ENCODE results near the gene IHH.
A peak's percentile ranks its signal among the peaks of the same experiment; 100 is the strongest.

Gene IHH

GRCh38 chr2:219078951-219079350 is 18.2 kb upstream of the IHH start:
- Histone ChIP-seq H3K27me3 (ENCODE audit: control insufficient read depth, insufficient read depth, low read length) (no peaks in the 10 kb centered on the region), H3K79me2 (no peaks in the 10 kb centered on the region), H3K9ac (no peak overlapping the region), H3K4me1 (no peaks in the 10 kb centered on the region), H3K4me3 (ENCODE audit: low read depth, low read length) (no peak overlapping the region), H2AFZ (no peak overlapping the region), H3K4me2 (ENCODE audit: low read length) (no peak overlapping the region), H3K36me3 (ENCODE audit: control insufficient read depth, insufficient read depth, low read length) (no peaks in the 10 kb centered on the region), H3K9me3 (ENCODE audit: control insufficient read depth, low read length) (no peaks in the 10 kb centered on the region), H3K27ac (no peak overlapping the region)
- no peak for TF ChIP-seq CTCF (IDR thresholded peaks at IDR 0.05)

DNA sequence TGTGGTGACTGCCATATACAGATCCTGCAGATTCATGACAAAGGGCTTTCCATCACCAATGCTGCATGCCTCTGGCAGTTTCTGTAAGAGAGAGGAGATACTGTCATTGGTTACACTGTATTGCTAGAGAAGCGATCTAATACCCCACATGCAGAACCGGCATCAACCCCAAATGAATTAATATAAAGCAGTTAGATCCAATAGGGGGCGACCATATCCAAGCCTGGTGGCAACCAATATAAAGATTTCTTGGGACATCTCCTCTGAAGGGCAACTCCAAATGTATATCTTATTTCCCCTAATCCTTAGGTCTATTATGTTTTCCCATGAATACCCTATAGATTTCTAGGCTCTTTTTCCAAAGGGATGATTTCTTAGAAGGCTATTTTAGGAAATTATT is 17.4 kb upstream of the IHH start:
- H3K27me3 ChIP-seq (ENCODE audit: control insufficient read depth, insufficient read depth, low read length), result no peaks in the 10 kb centered on the region
- no peak for TF ChIP-seq CTCF (IDR thresholded peaks at IDR 0.05)
- no peak overlapping the region for H3K9ac ChIP-seq
- H3K27ac ChIP-seq, result no peak overlapping the region
- no peaks in the 10 kb centered on the region for H3K4me1 ChIP-seq
- H3K4me2 ChIP-seq (ENCODE audit: low read length), result no peak overlapping the region
- H3K79me2 ChIP-seq, result no peaks in the 10 kb centered on the region
- no peak overlapping the region for H2AFZ ChIP-seq
- H3K36me3 ChIP-seq (ENCODE audit: control insufficient read depth, insufficient read depth, low read length), result no peaks in the 10 kb centered on the region
- no peaks in the 10 kb centered on the region for H3K9me3 ChIP-seq (ENCODE audit: control insufficient read depth, low read length)
- H3K4me3 ChIP-seq (ENCODE audit: low read depth, low read length), result no peak overlapping the region

GRCh38 chr2:219076253-219076652 is 15.5 kb upstream of the IHH start:
- Histone ChIP-seq H3K4me1 (no peaks in the 10 kb centered on the region), H3K9ac (no peak overlapping the region), H3K4me2 (ENCODE audit: low read length) (no peak overlapping the region), H3K27me3 (ENCODE audit: control insufficient read depth, insufficient read depth, low read length) (no peaks in the 10 kb centered on the region), H3K79me2 (no peaks in the 10 kb centered on the region), H3K9me3 (ENCODE audit: control insufficient read depth, low read length) (no peaks in the 10 kb centered on the region), H3K36me3 (ENCODE audit: control insufficient read depth, insufficient read depth, low read length) (no peaks in the 10 kb centered on the region), H2AFZ (no peak overlapping the region), H3K4me3 (ENCODE audit: low read depth, low read length) (no peak overlapping the region), H3K27ac (no peak overlapping the region)
- no peak for TF ChIP-seq CTCF (IDR thresholded peaks at IDR 0.05)

GRCh38 chr2:219073413-219074129 is 12.8 kb upstream of the IHH start:
- H3K4me2 ChIP-seq (ENCODE audit: low read length), result no peak overlapping the region
- H3K36me3 ChIP-seq (ENCODE audit: control insufficient read depth, insufficient read depth, low read length), result no peaks in the 10 kb centered on the region
- TF ChIP-seq CTCF (IDR thresholded peaks at IDR 0.05), result peak; percentile 48
- no peak overlapping the region for H3K27ac ChIP-seq
- no peaks in the 10 kb centered on the region for H3K4me1 ChIP-seq
- no peaks in the 10 kb centered on the region for H3K9me3 ChIP-seq (ENCODE audit: control insufficient read depth, low read length)
- H2AFZ ChIP-seq, result no peak overlapping the region
- no peaks in the 10 kb centered on the region for H3K79me2 ChIP-seq
- H3K4me3 ChIP-seq (ENCODE audit: low read depth, low read length), result no peak overlapping the region
- H3K9ac ChIP-seq, result no peak overlapping the region
- H3K27me3 ChIP-seq (ENCODE audit: control insufficient read depth, insufficient read depth, low read length), result no peaks in the 10 kb centered on the region

GRCh38 chr2:219072741-219073250 is 12.1 kb upstream of the IHH start:
- Histone ChIP-seq H3K9ac (no peak overlapping the region), H3K4me2 (ENCODE audit: low read length) (no peak overlapping the region), H3K36me3 (ENCODE audit: control insufficient read depth, insufficient read depth, low read length) (no peaks in the 10 kb centered on the region), H3K27me3 (ENCODE audit: control insufficient read depth, insufficient read depth, low read length) (no peaks in the 10 kb centered on the region), H3K27ac (no peak overlapping the region), H3K4me3 (ENCODE audit: low read depth, low read length) (no peak overlapping the region), H3K79me2 (no peaks in the 10 kb centered on the region), H3K4me1 (no peaks in the 10 kb centered on the region), H3K9me3 (ENCODE audit: control insufficient read depth, low read length) (no peaks in the 10 kb centered on the region), H2AFZ (no peak overlapping the region)
- TF ChIP-seq CTCF (IDR thresholded peaks at IDR 0.05), result no peak
